Stimulated activated CD8-positive, alpha-beta memory T cell treated with anti-CD3 and anti-CD28 coated beads, Interleukin-12 subunit alpha, Interleukin-12 subunit beta, amount 100 ng/mL, for 4 hours (primary cell): ENCODE measurements around the gene PREX1.

ENCODE experiments used
- DNase-seq: peaks from one replicate; pipeline ENCODE4 v3.0.0-alpha.2; 2020; ENCODE audit warnings: low read depth

PREX1 gene

GRCh38 chr20:48578397-48579098 is 249.3 kb downstream of the PREX1 start:
- no peak for DNase-seq

GRCh38 chr20:48577557-48577956 is 250.2 kb downstream of the PREX1 start:
- DNase-seq = no peak

GRCh38 chr20:48574383-48574782 is 253.4 kb downstream of the PREX1 start:
- no peak for DNase-seq
